ENCODE data around the gene RYR3.

RYR3 gene

DNA sequence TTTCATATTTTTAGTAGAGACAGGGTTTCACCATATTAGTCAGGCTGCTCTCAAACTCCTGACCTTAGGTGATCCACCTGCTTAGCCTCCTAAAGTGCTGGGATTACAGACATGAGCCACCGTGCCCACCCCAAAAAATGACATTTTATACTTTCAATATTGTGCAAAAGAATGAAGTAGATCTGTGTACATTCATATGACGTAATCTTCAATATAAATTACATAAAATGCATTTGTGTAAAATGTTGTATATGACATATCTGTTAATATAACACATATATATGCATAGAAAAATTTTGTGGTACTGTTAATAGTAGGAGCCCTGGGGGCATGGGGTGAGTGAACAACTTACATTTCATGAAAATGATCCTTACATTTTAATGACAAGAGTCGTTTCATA, 71.7 kb downstream of the RYR3 start:
- DNase-seq (ENCODE audit: low read depth), result no peak

DNA sequence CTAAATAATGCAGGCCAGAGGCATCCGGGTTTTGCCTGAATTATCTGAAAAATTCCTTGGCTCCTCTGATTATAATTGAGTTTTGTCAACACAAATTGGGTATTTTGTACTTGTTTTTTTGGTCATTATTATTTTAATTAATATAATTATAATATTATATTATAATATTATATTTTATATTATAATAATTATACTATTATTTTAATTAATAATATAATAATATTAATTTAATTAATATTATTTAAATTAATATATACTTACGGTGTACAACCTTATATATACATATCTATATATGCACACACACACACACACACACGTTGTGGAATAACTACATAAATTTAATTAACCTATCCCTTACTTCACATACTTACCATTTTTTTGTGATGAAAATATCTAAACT, 73.5 kb downstream of the RYR3 start:
- DNase-seq (ENCODE audit: low read depth), result no peak

DNA sequence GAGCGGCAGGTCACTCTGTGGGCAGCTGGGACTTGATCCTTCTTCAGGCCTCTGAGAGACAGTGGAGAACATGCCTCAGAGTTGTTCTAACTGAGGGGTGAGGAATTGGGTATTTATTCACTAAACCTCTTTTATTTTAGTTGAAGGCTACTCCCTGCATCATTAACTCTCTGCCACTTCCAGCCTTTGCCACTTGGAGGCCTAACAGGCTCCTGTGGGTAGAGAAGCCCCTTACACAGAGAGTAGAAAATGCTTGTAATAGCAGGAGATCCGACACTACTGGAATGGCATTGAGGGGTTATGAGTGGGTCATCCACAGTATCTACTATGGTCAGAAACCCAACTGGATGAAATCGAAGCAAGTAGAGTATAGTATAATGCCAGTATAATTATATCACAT, 81.7 kb downstream of the RYR3 start:
- no peak for DNase-seq (ENCODE audit: low read depth)

DNA sequence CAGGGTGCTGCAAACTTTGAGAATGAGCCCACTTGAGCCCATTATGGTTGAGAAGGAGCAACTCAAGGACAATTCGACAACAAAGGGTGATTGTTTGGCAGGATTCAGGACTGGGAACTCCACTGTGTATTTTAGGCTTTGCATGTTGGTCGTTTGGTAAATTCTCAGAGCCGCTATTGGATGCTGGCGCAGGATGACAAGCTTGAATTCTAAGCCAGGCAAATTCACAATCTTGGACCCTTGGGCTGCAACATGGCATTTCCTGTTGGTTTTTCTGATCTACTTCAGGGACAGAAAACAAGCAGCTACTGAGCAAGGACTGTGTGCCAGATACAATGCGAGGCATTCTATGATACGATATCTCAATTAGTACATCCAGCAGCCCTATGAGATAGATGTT, 82.8 kb downstream of the RYR3 start:
- no peak for DNase-seq (ENCODE audit: low read depth)

DNA sequence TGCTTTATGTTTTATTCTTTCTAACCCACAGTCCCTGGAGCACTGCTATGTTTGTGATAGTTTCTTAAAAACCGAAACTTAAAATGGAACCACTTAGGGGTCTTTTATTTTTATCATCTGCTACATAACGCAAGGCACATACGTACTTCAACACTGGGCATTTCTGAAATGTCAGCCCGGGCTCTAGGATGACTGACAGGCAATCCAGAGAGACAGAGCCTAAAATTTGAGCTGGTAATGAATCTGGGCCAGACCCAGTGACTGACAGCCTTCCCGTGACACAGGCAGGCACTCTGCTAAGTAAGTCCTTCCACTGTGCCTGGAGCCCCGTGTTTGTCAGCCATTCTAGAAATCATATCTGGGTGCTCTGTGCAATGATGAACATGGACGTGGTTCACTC, 84.6 kb downstream of the RYR3 start:
- no peak for DNase-seq (ENCODE audit: low read depth)

DNA sequence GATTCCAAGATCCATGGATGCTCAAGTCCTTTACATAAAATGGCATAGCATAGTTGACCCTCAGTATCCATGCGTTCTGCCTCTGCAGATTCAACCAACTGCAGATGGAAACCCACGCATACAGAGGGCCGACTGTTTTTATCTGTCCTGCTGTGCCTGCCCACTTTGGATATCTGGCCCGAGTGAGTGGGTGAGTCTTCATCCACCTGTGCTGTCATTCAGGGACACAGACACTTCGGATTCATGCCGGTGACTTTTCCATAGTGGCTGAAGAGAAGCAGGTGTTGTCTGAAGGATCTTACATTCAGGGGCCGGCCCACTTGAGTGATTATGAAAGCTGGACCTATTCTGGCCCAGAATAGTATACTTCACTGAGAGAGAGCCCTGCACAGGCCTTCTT, 85.1 kb downstream of the RYR3 start:
- DNase-seq (ENCODE audit: low read depth), result no peak

DNA sequence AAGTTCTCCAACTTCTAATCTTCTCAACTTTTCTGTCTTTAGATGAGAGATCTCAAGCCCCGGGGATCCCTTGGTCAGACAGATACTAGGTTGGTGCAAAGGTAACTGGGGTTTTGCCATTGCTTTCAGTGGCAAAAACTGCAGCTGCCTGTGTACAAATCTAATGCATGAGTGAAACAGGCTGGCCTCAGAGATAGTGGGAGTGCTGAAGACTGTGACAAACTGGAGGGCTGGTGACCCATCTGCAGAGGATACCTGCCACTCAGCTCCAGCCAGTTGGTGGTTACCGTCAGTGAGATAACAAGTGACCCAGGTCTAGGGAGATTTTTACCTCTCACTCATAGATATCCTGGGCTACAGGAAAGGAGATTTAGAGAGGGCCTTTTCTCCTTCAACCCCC, 85.7 kb downstream of the RYR3 start:
- no peak for DNase-seq (ENCODE audit: low read depth)

DNA sequence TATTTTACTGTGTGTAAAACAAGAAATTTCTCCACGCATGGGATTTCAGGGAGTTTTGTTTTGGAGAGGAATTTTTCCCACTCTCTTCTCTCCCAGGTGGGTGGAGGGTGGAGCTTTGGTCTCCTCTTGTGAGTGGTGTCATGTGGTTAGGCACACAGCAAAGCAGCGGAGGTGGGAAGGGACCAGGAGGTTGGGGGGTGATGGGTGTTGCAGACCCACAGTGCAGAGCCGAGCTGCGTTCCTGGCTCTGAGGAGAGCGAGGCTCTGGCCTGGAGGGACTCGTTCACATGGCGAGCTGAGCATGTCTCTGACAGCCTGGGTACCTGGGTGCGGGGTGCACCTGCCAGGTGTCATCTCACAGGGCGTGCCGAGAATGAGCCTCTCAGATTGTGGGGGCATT, 87.8 kb downstream of the RYR3 start:
- DNase-seq (ENCODE audit: low read depth), result no peak

DNA sequence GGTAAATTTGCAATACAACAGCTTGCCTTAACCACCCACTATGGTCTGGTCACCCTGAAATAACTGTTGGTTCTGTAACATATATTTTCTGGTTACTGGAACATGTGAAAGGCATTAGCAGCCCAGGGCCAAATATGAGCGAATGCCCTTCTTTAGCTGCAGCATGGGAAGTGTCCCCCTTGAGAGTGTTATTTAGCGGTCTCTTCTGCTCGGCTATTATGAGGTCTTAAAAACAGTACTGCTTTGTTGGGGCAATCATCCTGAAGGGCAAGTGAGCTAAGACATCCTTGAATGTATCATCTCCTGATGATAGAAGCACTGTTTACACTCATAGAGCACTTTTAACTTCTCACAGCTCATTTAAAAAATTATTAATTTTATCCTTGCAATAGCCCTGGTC, 90.2 kb downstream of the RYR3 start:
- no peak for DNase-seq (ENCODE audit: low read depth)

DNA sequence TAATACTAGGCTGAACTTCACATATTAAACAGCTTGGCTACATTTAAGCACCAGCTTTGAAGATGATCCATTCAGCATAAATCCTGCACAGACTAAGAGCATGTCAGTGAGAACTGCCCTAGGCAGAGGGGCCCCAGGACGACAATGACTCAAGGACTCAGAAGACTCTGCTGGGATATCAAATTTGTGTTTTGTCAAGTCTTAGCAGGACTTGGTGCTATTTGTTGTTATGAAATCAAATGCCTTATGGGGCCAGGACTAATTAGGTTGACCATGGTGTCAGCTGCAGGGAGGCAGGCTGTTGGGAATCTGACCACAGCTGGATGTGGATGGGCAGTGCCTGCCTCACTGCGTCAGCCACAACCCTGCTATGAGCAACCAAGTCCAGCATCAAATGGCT, 91.8 kb downstream of the RYR3 start:
- DNase-seq (ENCODE audit: low read depth), result no peak

DNA sequence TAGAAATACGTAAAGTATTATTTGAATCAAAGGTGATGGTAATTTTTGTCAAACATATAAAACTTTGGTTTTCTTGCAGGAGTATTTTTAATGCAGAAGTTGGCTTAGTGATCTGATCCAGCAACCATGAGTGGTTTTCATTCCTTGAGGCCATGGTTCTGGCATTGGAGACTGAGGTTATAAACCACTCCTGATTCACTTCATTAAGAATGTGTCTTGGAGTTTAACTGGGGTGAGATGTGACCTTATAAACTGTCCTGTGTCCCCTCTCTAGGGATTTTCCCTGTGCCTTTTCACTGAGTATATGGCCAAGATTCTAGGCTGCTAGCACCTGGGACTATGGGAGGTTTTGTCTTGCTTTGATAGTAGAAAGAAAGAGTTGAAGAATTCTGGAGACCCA, 94.3 kb downstream of the RYR3 start:
- no peak for DNase-seq (ENCODE audit: low read depth)

DNA sequence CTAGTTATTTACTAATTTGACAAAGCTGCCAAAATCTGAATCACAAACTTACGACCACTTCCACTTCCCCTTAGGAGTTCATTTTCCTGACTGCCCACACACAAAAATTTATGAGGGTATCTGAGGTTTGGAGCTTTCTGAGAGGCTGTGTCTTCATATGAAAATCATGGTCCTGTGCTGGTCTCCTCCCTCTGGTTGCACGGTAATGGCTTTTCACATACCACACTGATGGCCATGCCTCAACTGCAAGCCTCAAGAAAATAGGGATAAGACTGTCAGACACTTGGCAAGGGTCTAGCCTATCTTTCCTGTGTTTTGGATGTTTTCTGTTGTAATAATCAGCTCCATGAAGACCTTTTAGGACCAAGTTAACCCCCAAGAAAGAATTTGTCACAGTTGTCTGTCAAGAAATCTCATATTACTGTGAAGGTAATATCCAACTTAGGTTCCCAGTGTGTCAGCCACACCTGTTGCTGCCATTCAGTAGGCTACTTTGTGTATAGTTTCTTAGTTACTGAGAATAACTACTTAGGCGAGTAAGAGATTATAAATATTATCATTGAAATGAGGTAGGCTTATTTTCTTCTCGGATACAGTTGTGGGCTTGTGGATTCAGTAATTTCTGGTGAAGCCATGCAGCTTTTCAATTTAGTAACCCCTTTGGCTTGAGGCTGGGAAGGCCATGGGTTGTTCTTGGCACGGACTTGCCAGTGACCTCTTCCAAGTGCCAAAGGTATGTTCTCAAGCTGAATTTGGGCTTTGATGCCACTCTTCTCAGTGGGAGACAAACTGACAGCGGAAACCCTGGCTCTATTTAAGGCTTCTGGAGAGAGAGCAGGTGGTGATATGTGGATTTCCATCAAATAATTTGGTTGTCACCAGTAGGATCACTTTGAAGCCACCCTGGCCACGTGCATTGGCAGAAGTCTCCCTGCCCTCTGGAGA, 101.1 kb downstream of the RYR3 start:
- DNase-seq (ENCODE audit: low read depth), result no peak

DNA sequence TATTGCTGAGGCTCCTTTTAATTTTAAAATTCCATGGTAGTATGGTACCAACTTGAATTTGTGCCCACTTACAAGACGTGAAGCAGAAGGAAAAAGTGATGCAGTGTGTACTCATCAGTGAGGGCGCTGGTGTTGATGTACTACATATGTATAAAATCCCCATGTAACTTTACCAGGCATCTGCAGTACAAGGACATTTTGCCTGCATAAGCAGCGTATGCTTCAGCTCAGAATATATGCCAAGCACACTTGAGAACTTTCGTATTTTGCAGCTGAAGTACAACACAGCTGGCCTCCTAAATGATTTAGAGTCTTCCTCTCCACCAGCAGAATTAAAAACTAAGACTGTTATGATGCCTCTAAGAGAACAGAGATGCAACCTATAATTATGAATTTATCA, 108.9 kb downstream of the RYR3 start:
- DNase-seq (ENCODE audit: low read depth), result no peak

DNA sequence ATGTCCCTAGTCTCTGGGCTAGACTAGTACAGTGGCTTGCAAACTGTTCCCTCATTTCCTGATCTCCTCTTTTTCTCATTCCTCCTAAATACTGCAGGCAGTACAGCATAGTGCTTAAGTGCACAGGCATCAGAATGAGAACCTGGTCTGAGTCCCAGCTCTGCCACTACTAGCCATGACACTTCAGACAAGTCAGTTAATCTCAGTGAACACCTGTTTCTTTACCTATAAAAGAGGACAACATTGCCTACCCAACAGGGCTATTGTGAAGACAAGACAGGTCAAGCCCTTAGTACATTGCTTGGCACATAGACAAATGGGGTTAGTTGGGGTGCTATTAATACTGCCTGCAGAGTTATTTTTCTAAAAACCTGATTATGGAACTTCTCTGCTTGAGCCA, 113.3 kb downstream of the RYR3 start:
- no peak for DNase-seq (ENCODE audit: low read depth)

DNA sequence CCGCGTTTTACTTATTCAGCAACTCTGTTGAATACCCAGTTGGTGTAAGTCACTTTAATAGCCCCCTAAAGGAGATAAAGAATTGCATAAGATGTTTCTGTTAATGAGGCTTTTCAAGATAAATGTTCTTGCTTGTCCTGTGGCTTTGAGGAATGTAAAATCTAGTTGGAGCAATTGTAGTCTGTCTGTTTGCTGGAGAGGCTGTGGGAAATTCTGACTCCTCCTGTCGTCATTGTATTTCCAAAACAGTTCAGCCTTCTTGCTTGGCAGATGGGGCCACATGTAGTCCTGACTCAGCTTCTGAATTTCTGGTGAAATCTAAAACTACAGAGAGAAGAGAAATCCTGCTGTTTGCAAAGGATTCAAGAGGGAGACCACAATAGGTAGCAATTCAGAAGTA, 114.4 kb downstream of the RYR3 start:
- no peak for DNase-seq (ENCODE audit: low read depth)

DNA sequence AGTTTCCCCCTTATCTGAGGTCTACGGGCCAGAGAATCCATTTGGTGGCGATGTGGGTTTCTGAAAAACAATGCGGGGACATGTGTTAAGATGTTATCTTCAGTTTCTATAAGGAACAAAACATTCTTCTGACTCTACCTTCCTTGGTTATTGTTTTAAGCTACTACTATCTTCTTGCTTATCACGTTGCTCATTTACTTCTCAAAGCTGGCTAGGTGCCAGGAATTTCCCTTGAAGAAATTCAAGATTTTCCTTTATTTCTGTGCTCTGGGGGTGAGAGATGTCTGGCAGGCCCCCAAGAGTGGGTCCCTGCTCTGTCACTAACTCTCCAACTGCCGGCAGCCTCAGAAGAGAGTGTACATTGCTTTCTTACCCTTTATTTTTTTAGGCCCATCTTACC, 119.8 kb downstream of the RYR3 start:
- no peak for DNase-seq (ENCODE audit: low read depth)

DNA sequence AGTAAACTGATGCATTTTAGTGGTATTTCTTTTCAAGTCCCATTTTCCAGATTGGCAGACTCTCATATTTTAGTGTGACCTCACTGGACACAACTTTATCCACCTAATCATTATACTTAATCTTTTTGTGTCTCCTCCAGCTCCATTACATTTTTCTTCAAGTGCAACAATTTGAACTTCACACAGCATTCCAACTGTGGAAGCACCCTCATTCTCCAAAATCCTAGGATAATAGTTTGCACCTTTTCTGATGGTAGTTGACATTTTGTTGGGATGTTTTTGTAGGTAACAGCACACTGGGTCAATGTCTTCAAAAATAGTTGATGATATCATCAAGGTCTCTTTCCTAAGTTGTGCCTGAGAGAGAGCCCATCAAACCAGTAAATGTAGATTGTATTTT, 123.1 kb downstream of the RYR3 start:
- no peak for DNase-seq (ENCODE audit: low read depth)

DNA sequence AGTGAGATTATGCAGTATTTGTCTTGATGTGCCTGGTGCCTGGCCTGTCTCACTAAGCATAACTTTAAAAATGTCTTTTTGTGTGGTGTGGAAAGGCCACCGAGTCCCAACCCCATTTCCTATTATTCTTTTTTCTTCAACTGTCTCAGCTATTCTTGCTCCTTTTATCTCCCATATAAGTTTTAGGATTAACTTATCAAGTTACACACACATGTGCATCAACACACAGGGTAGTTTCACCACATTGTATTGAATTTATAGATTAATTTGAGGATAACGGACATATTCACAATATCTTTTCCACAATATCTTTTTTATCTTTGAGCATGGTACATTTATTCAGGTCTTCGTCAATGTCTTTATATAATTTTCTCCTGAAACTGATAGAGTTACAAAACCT, 127.6 kb downstream of the RYR3 start:
- DNase-seq (ENCODE audit: low read depth), result no peak

DNA sequence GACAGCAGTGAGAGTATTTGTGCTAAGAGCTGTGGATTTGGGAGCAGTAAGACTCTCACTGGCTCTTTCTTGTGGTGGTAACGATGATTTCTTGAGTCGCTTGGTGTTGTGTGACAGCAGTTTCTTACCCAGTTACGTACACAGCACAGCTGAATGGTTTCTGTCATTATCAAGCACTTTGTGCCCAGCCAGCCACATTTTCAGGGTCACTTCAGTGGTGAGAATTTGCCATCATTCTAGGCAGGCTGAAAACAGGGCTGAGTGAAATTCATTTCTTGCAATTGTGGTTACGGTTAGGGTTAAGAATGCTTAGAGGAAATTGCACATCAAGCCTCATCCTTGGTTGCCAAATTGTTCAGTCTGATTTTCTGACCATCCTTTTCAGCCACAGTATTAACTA, 130.1 kb downstream of the RYR3 start:
- DNase-seq (ENCODE audit: low read depth), result no peak

DNA sequence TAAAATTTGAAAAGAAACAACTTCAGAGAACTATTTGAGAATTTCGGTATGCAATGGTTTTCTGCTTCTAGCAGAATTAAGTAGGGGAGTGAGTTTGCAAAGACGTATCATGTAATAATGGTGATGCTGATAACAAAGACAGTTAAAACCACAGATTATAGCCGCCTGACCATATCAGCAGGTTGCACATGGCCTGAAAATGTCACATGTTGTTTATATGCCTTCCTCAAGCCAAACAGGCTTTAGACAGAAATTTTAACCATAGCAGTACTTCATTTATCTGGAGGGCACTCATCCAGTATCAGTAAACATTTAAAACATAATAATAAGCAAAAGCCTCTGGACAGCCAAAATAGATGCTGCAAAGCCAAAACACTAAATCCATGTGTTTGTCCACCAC, 131.7 kb downstream of the RYR3 start:
- DNase-seq (ENCODE audit: low read depth), result no peak

DNA sequence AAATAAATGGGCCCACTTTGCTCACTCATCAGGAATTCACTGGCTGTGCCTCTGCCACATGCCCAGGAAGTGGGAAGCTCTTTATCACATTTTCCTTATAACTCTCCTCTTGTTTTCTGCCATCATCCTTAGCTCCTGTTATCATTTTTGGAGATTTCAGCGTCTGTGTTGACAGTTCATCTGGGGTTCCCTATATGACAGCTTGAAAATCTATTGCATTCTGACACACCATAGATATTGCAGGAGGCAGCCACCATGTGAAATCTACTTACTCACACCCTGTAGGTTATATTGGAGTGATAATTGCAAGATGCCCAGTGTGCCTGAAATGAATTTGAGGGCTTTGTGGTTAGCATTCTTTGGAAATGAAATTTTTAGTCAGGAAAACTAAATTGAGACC, 132.9 kb downstream of the RYR3 start:
- no peak for DNase-seq (ENCODE audit: low read depth)

DNA sequence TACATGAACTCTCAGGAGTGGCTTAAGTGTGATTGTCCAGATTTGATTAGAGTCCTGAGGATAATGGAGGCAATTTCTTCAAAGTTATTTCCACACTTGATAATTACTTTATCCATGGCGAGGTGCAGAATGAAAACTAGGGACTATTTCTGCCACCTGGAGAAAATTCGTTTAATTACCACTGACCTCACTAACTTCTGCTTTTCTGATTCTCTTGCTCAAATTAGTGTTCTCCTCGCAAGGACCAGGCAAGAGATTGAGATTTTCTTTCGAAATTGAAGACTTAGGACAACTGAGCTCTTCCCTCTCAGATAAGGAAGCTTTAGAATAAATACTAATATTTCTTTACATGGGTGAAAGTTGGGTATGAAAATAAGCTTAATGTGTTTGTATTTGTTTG, 135.2 kb downstream of the RYR3 start:
- no peak for DNase-seq (ENCODE audit: low read depth)

DNA sequence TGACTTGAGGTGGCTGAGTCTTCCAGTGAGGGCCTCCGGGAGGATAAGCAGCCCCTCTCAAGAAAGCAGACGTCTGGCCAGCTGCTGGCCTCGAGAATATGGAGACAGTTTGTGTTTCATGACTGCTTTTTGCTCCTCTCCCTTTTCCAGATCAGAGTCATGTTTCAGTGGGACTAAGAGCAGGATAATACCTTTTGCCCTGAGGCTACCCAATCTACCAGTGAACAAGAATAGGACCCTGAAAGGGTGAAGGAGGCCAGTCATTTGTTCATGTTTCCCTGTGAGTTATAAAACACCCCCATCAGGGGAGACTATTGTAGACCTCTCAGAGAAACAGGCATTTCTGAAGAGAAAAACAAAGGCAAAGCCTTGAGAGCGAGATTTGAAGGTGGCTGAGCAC, 137.4 kb downstream of the RYR3 start:
- no peak for DNase-seq (ENCODE audit: low read depth)

DNA sequence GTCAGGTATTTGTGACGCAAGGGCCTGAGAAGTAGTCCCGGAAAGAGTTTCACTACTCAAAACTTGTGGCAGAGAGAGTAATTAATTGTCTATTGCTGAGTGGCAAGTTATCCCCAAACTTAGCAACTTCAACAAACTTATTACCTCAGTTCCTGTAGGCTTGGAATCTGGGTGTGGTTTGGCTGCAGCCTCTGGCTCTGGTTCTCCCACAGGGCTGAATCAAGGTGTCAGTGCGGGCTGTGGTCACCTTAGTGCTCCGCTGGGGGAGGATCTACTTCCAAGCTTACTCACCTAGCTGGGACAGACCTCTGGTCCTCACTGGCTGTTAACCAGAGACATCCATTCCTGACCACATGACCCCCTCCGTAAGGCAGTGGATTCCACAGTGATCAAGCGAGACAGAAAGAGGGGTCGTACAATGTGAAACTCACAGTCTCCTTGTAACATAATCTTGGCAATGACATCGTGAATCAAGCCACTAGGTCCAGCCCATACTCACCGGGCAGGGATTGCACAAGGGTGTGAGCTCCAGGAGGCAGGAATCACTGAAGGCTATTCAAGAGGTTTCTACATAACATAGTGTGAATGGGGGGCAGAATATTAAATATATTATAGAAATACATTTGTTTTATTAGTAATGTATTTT, 138.3 kb downstream of the RYR3 start:
- no peak for DNase-seq (ENCODE audit: low read depth)
